HepG2 (cell line): ENCODE data around the gene TRPV2.

Source experiments
- ATAD3A ChIP-seq: sonication (generic); formaldehyde crosslinking; IDR thresholded peaks from 2 replicates; pipeline ENCODE4 v1.4.0; 2020; ENCODE audit warnings: missing genetic modification reagents
- NFYB ChIP-seq: sonication (generic); formaldehyde crosslinking; IDR thresholded peaks from 2 replicates; pipeline ENCODE4 v1.4.0; 2020; ENCODE audit warnings: missing genetic modification reagents
- PAXIP1 ChIP-seq: sonication (generic); formaldehyde crosslinking; conservative IDR thresholded peaks from 2 replicates; pipeline ENCODE4 v1.4.0; 2020; ENCODE audit warnings: mild to moderate bottlenecking, missing genetic modification reagents, moderate library complexity
- SMARCE1 ChIP-seq: fragments of 450-650 bp; IDR thresholded peaks from 2 replicates; pipeline ENCODE4 v1.6.1; 2017; ENCODE audit warnings: borderline replicate concordance
- TBP ChIP-seq: sonication (generic); formaldehyde crosslinking; IDR thresholded peaks from 2 replicates; pipeline ENCODE4 v1.5.0; 2020; ENCODE audit warnings: missing genetic modification reagents
- ZNF430 ChIP-seq: sonication (generic); formaldehyde crosslinking; IDR thresholded peaks from 2 replicates; pipeline ENCODE4 v1.9.0; 2021; ENCODE audit warnings: mild to moderate bottlenecking, missing genetic modification reagents
- ZNF567 ChIP-seq: sonication (generic); formaldehyde crosslinking; IDR thresholded peaks from 2 replicates; pipeline ENCODE4 v1.8.1; 2023; ENCODE audit warnings: mild to moderate bottlenecking, missing genetic modification reagents, borderline replicate concordance
- ZNF644 ChIP-seq: IDR thresholded peaks from 2 replicates; pipeline ENCODE4 v1.6.1; 2016; ENCODE audit warnings: low read depth
- ZNF839 ChIP-seq: sonication (generic); formaldehyde crosslinking; IDR thresholded peaks from 2 replicates; pipeline ENCODE4 v1.4.0; 2020; ENCODE audit warnings: missing genetic modification reagents, mild to moderate bottlenecking, borderline replicate concordance

GRCh38 chr17:16471295-16471694 is 55.9 kb downstream of the TRPV2 start:
- no peak for TF ChIP-seq NFYB (CRISPR knock-in tag)
- no peak for TF ChIP-seq ATAD3A (CRISPR knock-in tag)
- TF ChIP-seq ZNF567 (CRISPR knock-in tag): no peak
- TF ChIP-seq ZNF839 (CRISPR knock-in tag): no peak
- no peak for TF ChIP-seq ZNF430 (CRISPR knock-in tag)
- TF ChIP-seq PAXIP1: no peak
- TF ChIP-seq SMARCE1: no peak
- no peak for TF ChIP-seq ZNF644
- TF ChIP-seq TBP: no peak
